Measurements from ENCODE around the gene ZNF91.
"Not testable (repeated sequence)": the region's sequence is repeated elsewhere in the genome, so short reads cannot be mapped to it uniquely, and the experiment has no call there.

Gene ZNF91

DNA sequence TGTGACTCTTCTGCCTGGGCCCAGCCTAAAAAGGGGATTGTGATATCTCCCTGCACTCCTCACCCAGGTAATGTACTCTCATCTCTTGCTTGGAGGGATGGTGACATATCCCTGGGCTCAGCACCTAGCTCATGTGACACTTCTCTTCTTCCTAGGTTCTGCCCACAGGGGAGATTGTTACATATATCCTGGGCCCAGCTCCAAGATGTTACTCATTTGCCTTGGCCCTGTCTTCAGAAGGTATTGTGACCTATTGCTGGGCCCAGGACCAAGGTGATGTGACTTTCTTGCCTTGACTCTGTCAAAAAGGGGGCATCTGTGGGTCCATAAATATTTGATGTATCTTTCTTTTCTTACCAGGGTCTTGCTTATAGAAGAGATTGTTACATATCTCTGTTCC lies 73.9 kb downstream of the ZNF91 start:
- DNase-seq (ENCODE audit: low read depth in 1 of 2, low spot score in 1 of 2), result not testable (repeated sequence)

DNA sequence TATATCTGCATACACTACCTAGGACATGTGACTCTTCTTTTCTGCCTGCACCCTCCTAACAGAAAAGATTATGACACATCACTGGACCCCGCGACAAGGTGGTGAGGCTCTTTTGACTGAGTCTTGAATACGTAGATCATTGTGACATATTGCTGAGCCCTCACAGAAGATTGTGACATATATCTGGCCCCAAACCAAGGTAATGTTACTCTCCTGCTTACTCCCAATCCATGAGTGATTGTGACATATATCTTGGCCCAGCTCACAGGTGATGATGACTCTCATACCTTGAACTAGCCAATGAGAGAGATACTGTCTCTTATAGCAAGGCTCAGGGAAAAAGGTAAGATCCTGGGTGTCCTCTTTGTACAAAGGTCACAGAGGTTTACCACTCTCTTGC lies 75.7 kb downstream of the ZNF91 start:
- not testable (repeated sequence) for DNase-seq (ENCODE audit: low read depth in 1 of 2, low spot score in 1 of 2)

DNA sequence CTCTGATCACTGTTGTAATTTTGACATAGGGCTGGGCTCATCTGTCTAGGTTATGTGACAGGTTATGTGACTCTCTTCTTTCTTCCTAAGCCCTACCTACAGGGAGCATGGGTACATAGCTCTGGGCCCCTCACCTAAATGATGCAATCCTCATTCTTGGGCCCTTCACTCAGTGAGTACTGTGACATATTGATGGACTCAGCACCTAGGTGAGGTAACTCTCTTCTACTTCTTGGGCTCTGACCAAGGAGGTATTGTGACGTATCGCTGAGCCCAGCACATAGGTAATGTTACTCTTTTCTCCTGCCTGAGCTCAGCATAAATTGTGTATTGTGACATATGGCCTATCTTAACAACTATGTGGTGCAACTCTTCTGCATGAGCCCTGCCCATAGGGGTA lies 76.3 kb downstream of the ZNF91 start:
- DNase-seq (ENCODE audit: low read depth in 1 of 2, low spot score in 1 of 2), result not testable (repeated sequence)

DNA sequence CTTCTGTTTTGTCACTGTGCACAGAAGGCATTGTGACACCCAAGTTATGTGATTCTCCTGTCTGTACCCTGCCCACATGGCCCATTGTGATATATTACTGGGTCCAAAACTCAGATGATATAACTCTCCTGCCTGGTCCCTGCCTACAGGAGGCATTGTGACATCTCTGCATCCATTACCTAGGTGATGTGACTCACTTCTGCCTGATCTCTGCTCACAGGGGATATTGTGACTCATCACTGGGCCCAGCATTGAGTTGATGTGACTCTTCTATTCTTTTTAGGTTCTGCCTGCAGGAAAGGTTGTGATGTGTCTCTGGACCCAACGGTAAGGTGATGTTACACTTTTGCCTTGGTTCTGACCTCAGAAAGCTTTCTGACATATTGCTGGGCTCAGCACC lies 77.1 kb downstream of the ZNF91 start:
- peak in 1 of 2 donors; percentile 5 for DNase-seq (ENCODE audit: low read depth in 1 of 2, low spot score in 1 of 2)

DNA sequence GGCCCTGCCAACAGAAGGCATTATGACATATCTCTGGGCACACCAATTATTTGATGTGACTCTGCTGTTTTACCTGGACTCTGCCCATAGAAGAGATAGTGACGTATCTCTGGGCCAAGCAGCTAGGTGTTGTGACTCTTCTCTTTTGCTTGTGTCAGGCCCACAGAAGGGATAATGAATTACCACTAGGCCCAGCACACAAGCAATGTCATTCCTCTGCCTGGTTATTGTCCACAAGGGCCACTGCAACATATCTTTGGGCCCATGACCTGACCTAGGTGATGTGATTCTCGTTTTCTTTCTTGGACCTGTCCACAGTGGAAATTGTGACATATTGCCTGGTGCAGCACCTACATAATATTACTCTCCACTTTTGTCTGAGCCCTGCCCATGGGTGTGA lies 80.0 kb downstream of the ZNF91 start:
- DNase-seq (ENCODE audit: low read depth in 1 of 2, low spot score in 1 of 2), result no peak

DNA sequence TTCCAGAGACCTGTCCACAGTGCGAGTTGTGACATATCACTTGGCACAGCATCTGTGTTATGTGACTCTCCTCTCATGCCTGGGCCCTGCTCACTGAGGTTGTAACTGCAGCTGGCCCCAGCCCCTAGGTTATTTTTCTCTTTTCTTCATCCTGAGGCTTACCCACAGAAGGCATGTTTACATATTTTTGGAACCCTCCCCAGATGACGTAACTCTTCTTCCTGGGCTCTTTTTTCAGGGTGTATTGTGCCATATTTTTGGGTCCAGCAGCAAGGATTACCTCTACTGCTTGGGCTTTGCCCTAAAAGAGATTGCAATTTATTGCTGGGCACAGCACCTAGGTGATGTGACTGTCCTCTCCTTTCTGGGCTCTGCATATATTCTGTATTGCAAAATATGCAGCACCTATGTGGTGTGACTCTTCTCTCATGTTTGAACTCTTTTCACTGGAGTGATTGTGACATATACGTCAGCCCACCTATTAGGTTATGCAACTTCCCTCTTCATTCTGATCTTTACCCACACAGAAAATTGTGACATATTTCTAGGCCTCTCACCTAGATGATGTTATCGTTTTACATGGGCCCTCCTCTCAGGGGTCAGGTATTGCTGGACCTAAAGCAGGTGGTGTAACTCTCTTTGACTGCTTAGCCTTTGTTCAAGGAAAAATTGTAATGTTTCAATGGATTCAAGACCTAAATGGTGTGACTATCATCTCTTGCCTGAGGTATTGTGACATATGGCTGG lies 80.6 kb downstream of the ZNF91 start:
- DNase-seq (ENCODE audit: low read depth in 1 of 2, low spot score in 1 of 2), result no peak

DNA sequence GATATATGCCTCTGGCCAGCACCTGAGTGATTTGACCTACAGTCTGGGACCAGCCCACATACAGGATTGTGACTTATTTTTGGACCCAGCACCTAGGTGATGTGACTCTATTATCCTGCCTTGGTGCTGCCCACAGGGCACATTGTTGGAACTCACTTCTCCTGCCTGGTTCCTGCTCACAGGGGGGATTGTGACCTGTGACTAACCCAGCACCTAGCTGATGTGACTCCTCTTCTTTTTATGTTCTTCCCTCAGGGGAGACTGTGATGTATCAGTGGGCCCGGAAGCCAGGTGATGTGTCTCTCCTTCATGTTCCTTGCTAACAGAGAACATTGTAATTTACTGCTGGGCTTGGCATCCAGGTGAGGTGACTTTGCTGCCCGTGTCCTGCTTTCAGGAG lies 82.1 kb downstream of the ZNF91 start:
- DNase-seq (ENCODE audit: low read depth in 1 of 2, low spot score in 1 of 2), result no peak

DNA sequence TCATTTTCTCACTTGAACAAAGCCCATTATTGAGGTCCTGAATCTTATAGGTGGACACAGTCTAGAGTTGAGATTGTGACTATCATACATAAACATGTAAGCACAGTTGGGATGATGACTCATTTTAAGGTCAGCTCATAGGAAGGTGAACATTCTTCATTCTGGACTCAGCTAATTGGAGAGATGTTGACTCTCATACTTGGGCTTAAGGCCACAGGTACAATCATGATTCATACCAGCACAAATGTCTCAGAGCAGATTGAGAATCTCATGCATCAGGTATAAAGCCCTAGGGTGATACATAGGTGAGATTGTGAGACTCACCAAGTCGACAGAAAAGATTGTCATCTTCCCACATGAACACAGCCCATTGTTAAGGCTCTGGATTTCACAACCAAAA lies 82.8 kb downstream of the ZNF91 start:
- no peak for DNase-seq (ENCODE audit: low read depth in 1 of 2, low spot score in 1 of 2)

DNA sequence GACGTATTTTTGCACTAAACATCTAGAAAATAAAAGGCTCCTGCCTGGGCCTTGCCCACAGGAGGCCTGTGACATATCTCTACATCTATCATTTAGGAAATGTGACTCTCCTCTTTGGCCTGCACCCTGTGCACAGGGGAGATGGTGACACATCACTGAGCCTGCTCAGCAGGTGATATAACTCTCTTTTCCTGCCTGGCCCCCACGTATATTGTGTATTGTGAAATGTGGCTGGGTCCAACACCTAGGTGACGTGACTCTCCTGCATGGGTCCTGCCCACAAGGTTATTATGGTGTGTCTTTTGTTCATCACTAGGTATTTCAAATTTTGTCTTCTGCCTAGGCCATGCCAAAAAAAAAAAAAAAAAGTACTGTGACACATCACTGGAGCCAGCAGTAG lies 83.7 kb downstream of the ZNF91 start:
- DNase-seq (ENCODE audit: low read depth in 1 of 2, low spot score in 1 of 2), result no peak

DNA sequence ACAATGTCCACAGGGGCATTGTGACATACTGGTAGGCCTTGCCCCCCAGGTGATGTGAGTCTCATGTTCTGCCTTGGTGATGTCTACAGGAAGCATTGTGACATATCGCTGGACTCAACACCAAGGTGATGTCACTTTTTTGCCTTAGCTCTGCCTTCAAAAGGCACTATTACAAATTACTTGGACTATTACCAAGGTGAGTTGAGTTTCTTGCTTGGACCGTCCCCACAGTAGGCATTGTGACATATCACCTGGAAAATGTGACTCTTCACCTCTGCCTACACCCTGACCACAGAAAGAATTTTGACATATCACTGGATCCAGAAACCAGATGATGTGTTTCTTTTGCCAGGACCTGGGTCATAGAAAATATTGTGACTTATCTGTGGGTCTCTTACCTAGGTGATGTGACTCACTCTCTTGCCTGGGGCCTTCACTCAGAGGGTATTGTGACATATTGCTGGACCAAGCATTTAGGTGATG lies 84.5 kb downstream of the ZNF91 start:
- DNase-seq (ENCODE audit: low read depth in 1 of 2, low spot score in 1 of 2), result no peak

DNA sequence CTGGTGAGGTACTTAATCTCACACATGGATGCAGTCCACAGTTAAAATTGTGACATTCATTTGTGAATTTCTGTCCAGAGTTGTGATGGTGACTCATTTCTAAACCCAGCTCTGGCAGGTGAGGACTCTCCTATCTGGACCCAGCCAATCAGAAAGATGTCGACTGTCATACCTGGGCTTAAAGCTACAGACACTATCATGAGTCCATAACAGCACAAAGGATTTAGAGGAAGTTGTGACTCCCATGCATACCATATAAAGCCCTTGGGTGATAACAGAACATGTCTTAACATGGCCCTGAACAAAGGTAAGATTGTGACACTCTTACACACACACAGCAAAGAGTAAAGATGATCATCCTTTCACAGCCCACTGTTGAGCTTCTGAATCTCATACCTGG lies 85.3 kb downstream of the ZNF91 start:
- no peak for DNase-seq (ENCODE audit: low read depth in 1 of 2, low spot score in 1 of 2)

DNA sequence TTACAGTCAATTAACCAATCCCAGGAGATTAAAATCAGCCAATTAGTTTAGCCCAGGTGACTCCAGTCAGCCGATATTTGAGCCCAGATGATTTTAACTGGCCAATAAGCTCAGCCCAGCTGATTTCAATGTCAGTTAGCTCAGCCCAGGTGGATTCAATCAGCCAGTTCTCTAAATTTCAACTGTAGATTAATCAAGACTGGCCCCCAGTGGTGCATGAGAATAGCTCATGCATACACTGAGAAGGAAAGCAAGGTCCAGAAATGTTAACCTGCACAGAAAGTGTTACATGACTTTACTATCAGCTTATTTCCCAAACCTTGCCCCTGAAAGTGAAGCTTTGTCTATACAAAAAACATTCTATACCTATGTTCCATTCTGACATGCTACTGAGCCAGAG lies 89.7 kb downstream of the ZNF91 start:
- no peak for DNase-seq (ENCODE audit: low read depth in 1 of 2, low spot score in 1 of 2)

DNA sequence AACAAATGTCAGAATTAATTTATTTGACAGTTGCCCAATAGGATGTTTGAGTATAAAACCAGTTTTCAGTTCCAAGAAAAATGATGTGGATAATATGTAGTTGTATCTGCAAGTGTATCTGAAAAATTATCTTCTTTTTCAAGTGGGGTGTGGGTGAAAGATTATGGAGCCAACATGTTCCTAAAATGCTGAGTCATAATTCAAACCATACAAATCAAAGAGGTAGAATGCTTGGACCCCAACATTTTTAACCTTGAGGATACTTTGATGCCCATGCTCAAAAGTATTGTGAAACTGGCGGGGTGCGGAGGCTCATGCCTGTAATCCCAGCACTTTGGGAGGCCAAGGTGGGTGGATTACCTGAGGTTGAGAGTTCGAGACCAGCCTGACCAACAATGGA lies 91.0 kb downstream of the ZNF91 start:
- no peak for DNase-seq (ENCODE audit: low read depth in 1 of 2, low spot score in 1 of 2)

DNA sequence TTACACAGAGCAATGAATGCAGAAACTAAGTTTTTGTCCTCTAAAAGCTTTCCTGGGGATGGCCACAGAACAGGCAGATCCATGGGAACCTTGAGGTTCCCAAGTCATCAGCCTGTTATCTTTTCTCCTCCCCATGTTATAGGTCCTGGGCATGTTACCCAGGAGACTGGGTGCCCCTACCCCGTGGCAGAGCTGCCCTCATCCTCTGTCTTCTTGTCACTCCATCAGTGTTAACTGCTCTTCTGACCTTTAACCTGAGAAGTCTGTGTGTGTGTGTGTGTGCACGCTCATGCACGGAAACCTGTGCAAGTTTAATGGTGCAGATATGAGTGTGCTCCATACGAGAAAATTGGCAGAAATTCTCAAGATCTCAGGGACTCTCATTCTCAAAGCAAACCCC lies 101.1 kb downstream of the ZNF91 start:
- no peak for DNase-seq (ENCODE audit: low read depth in 1 of 2, low spot score in 1 of 2)

DNA sequence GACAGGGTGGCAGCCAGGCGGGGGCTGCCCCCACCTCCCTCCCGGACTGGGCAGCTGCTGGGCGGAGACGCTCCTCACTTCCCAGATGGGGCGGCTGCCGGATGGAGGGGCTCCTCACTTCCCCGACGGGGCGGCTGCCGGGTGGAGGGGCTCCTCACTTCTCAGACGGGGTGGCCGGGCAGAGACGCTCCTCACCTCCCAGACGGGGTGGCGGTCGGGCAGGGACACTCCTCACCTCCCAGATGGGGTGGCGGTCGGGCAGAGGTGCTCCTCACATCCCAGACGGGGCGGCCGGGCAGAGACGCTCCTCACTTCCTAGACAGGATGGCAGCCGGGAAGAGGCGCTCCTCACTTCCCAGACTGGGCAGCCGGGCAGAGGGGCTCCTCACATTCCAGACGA lies 105.3 kb downstream of the ZNF91 start:
- not testable (repeated sequence) for DNase-seq (ENCODE audit: low read depth in 1 of 2, low spot score in 1 of 2)

All from activated CD4-positive, alpha-beta T cell treated with anti-CD3 and anti-CD28 coated beads, Interleukin-2, amount 50 U/mL, for 24 hours (primary cell).